ENCODE measurements around the gene GRK5.

The GRK5 gene

DNA sequence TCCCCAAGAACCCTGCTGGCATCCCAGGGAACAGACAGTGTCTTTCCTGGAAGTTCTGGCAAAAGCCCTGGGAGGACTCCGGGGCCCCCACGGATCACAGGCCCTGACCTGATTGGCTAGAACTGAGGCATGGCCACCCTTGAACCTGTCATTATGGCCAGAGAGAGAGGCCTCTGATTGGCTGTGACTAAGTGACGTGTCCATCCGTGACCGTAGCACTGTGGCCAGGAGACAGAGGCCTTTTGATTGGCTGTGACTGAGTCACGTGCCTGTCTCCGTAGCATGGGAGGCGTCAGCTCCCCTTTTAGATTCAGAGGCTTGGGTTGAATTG, 171.3 kb downstream of the GRK5 start:
- DNase-seq (ENCODE audit: low read depth in 2 of 2): no peak

GRCh38 chr10:119379466-119380071, 172.2 kb downstream of the GRK5 start:
- no peak for DNase-seq (ENCODE audit: low read depth in 2 of 2)

GRCh38 chr10:119383174-119383856, 175.9 kb downstream of the GRK5 start:
- DNase-seq (ENCODE audit: low read depth in 2 of 2): no peak

- DNase-seq (ENCODE audit: low read depth in 2 of 2): no peak
These were observed 176.8 kb downstream of the GRK5 start for GRCh38 chr10:119384127-119384526.

DNA sequence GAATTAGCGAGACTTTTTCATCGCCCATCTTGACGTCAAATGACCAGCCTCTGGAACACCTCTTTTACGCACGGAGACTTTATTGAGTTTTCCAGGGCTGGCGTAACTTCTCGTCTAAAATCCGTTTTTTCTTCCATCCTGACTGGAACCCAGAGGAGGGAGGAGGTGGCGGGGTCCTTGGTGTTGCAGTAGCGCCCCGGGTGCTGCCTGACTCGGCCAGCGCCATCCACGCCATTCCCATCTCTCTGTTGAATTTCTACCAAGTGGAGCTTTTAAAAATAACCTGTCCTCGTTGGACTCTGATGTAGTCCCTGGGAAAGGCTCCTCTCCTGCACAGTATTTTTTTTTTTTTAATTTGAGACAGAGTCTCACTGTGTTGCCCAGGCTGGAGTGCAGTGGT, 179.3 kb downstream of the GRK5 start:
- DNase-seq (ENCODE audit: low read depth in 2 of 2): no peak

DNA sequence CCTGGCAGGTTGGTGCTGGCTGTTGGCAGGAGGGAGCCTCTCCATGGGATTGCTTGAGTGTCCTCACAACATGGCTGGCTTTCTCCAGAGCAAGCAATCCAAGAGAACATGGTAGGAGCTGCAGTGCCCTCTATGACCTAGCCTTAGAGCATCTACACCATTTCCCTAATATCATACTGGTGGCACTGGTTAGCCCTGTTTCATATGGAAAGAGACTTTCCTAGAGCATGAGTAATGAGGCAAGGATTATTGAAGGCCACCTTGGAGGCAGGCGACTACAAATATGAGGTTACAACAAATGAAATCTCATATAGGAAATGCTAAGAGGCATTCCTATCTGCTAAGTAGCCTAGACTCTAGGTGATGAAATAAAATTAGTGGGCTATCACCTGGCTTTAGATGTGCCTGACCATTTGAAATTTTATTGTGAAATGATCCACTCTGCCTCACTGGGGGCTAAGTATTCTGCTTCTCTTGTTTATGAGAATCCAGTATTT, 181.5 kb downstream of the GRK5 start:
- DNase-seq (ENCODE audit: low read depth in 2 of 2): no peak

GRCh38 chr10:119391440-119392251, 184.3 kb downstream of the GRK5 start:
- DNase-seq (ENCODE audit: low read depth in 2 of 2): no peak

DNA sequence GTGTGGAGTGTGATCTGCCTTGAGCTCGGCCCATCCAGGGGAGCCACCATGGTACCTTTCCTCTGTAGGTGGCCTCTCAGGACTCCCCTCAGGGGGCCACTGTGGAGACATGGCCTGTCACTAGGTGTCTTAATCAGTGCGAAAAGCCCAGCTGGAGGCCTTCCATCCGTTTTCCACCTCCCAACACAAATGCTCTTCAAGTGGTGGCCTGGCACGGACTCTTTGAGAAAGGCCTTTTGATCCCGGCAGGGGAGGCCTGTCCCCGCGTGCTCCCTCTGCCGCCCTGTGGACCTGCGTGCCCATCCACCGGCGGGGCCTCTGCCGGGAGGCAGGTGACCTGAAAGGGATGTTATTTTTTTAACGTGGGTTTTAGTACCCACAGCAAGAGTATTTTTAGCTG, 185.6 kb downstream of the GRK5 start:
- no peak for DNase-seq (ENCODE audit: low read depth in 2 of 2)

DNA sequence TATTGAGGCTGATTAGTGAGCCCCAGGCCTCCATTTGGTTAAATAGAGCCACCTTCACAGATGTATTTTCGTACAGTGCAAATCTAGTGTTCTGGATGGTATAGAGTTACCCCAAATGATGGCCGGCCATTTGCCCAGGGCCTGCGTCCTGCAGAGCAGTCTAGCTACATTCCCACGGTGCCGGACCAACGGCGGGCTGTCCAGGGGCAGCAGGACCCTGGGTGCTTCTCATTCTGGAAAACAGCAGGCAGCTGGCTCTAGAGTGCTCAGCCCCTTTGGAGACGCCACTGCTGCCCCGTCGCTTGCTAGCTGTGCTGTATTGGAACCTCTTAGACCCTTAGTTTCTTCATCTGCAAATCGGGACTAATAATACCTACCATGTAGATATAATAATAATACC, 186.1 kb downstream of the GRK5 start:
- no peak for DNase-seq (ENCODE audit: low read depth in 2 of 2)

- no peak for DNase-seq (ENCODE audit: low read depth in 2 of 2)
These were observed 186.5 kb downstream of the GRK5 start for GRCh38 chr10:119393845-119394244.

DNA sequence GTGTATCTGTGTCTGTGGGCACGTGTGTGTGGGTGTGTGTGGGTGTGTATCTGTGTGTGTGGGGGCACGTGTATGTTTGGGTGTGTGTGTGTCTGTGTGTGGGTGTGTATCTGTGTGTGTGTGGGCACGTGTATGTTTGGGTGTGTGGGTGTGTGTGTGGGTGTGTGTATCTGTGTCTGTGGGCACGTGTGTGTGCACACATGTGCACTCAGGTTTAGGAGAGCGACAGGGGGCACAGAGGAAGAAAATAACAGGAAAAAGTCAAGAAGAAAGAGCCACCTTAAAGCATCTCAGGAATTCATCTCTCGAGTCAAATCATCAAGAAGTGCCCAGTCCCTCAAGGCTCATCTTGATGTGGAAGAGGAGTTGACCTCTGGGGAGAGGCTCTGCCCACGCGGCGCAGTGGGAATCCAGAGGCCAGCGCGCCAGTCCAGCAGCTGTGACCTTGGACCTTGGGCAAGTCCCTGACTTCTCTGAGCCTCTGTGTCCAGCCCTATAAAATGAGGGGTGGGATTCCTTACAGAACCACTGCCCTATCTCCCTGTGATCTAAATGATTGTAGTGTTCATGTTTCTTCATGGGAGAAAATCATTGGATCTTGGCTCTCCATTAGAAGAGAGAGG, 187.4 kb downstream of the GRK5 start:
- no peak for DNase-seq (ENCODE audit: low read depth in 2 of 2)

- no peak for DNase-seq (ENCODE audit: low read depth in 2 of 2)
These were observed 188.1 kb downstream of the GRK5 start for GRCh38 chr10:119395280-119396007.

- DNase-seq (ENCODE audit: low read depth in 2 of 2): no peak
These were observed 188.8 kb downstream of the GRK5 start for GRCh38 chr10:119396008-119396708.

DNA sequence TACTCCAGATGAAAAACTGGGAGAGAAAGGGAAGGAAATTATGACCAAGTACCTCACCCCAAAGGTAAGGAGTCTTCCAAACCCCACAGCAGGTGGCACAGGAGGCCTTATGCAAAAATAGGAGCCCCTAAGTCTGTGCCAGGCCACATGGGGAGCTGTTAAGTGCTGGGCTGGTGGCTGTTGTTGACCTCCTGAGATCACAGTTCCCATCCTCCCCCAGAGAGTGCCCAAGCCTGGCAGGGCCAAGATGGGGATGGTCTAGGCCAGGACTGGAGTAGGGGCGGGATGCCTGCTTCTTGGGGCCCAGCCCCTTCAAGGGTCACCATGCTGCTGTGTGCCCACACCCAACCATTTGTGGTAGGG, 189.3 kb downstream of the GRK5 start:
- DNase-seq (ENCODE audit: low read depth in 2 of 2): no peak

DNA sequence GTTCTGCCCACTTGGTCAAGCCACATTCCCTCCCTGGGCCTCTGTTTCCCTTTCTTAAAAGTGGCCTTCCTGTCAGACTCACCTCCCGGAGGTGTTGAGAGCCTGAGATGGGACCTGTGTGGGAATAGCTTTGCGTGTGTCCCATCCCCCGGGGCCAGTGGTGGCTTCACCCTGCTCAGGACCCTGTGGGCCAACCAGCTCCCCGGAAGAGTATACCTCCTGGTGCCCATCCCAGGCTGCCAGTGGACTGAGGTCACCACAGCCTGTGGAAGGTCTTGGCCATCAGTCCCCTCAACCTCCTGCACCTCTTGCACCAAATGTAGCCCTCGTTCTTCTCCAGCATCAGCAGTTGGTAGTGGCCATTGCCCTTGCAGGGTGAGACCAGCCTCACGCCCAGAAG, 190.0 kb downstream of the GRK5 start:
- DNase-seq (ENCODE audit: low read depth in 2 of 2): no peak

- DNase-seq (ENCODE audit: low read depth in 2 of 2): no peak
These were observed 191.6 kb downstream of the GRK5 start for GRCh38 chr10:119398996-119399395.

DNA sequence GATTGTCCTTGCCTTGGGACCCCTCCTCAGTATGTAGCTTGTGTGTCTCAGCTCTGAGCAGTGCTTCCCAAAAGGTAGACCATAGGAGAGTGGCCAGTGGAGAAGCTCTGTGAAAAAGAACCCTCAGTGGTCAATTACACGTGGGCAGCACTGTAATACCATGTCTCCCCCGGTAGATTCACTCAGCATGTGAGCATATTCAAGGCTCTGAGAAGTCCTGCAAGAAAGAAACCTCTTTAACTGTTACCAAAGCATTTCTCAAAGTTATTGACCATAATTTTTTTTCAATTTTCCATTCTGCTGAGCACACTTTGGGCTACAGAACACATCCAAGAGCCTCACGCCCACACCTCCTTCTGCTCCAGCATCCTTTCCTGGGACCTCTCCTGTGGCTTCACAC, 192.1 kb downstream of the GRK5 start:
- no peak for DNase-seq (ENCODE audit: low read depth in 2 of 2)

DNA sequence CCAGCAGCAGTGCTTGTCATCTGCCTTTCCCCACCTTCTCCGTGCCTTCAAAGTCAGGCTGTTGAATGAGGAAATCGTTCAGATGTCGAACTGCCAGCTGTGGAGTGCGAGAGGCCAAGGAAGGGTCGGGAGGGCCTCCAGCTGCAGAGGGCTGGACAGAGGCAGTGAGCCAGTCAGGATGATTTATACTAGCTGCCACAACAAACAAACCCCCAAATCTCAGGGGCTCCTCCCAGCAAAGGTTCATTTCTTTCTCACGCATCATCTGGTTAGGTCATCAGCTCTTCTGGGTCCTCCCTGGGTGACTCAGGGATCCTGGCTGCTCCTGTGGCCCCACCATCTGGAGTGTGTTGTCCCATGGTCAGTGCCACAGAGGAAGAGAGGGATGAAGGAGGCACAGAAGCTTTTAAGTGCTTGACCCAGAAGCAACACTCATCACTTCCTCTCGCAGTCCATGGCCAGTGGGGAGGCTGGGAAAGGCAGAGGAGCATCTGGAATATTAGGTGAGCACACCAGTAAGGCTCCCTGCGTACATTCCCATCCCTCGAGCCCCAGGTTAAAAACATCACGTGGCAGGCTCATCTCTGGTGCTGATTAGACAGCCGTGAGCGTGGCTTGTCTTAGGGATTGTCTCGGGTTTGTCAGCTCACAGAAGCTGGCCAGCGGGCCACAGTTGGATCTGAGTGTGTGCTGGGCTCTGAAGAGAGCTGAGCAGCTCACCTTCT, 194.5 kb downstream of the GRK5 start:
- DNase-seq (ENCODE audit: low read depth in 2 of 2): no peak

GRCh38 chr10:119403921-119404320, 196.6 kb downstream of the GRK5 start:
- DNase-seq (ENCODE audit: low read depth in 2 of 2): no peak

DNA sequence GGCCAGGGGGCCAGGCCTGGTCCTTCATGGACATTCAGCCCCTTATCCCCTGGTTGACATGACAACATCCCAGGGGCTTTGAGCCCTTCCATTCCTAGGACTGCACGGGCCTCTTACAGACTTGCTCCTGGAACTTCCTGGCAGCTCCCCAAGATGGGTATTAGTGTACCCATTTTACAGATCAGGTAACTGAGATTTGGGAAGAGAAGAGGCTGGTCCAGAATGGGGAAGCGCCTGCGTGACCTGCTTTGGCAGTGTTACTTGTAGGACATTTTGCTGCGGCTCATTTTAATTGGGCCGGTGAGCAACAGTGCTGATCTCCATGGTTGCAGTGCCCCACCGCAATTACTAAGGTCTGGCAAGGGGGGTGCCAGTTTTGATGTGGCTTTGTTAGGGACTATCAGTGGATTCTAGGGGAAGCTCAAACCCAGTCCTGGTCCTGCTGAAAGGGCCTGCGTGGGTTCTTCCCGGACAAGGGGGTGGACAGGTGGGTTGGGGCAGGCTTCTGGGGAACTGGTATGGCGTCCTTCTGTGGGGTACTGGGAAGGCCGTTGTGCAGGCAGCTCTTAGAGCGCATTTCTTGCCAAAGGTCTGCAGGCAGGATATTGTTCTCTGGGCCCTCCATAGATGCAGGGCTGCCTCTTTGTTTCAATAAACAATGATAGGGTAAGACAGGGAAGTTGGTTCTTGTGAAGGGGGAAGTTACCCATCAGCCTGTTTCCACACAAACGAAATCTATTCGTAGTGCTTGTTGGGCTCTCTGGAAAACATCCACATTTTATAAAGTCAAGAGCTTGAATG, 197.5 kb downstream of the GRK5 start:
- DNase-seq (ENCODE audit: low read depth in 2 of 2): no peak
